Parathyroid adenoma (tissue), 2 donors: ENCODE data around the gene FOXK2.

Experiments used
- H2AFZ ChIP-seq: fragments of 300-600 bp; sonication (generic); one replicate; pipeline ENCODE4 v1.7.0; 2017; ENCODE audit warnings: antibody characterized with exemption, mild to moderate bottlenecking
- H3K27ac ChIP-seq: fragments of 300-600 bp; sonication (generic); one replicate; pipeline ENCODE4 v1.7.0; 2017
- H3K27me3 ChIP-seq: fragments of 300-600 bp; sonication (generic); one replicate; pipeline ENCODE4 v1.7.0; 2017; ENCODE audit warnings: low read length; ENCODE audit not compliant: control insufficient read depth, insufficient read depth
- H3K36me3 ChIP-seq: fragments of 300-600 bp; sonication (generic); one replicate; pipeline ENCODE4 v1.7.0; 2017; ENCODE audit warnings: low read length; ENCODE audit not compliant: control insufficient read depth, insufficient read depth
- H3K4me1 ChIP-seq: fragments of 300-600 bp; sonication (generic); one replicate; pipeline ENCODE4 v1.7.0; 2017; ENCODE audit warnings: control low read depth
- H3K4me2 ChIP-seq: fragments of 300-600 bp; sonication (generic); one replicate; pipeline ENCODE4 v1.7.0; 2017; ENCODE audit warnings: low read length
- H3K4me3 ChIP-seq: fragments of 300-600 bp; sonication (generic); one replicate; pipeline ENCODE4 v1.7.0; 2017; ENCODE audit warnings: low read depth, low read length
- H3K79me2 ChIP-seq: fragments of 300-600 bp; sonication (generic); one replicate; pipeline ENCODE4 v1.7.0; 2017; ENCODE audit warnings: control low read depth
- H3K9ac ChIP-seq: fragments of 300-600 bp; sonication (generic); one replicate; pipeline ENCODE4 v1.7.0; 2017; ENCODE audit warnings: mild to moderate bottlenecking
- H3K9me3 ChIP-seq: fragments of 300-600 bp; sonication (generic); one replicate; pipeline ENCODE4 v1.7.0; 2017; ENCODE audit warnings: low read length; ENCODE audit not compliant: control insufficient read depth
- CTCF ChIP-seq: fragments of 300-600 bp; sonication (generic); IDR thresholded peaks from one replicate; pipeline ENCODE4 v1.7.0; 2017; ENCODE audit warnings: antibody characterized with exemption, mild to moderate bottlenecking
- donor health status: primary hyperparathyroidism.

The FOXK2 gene

GRCh38 chr17:82649501-82650261 is 130.1 kb downstream of the FOXK2 start:
- Histone ChIP-seq H3K4me3 (no peak overlapping the region), H3K4me2 (no peak overlapping the region), H3K27me3 (no peaks in the 10 kb centered on the region), H3K79me2 (peaks cover 16% of the 10 kb centered on the region), H3K9me3 (no peaks in the 10 kb centered on the region), H3K36me3 (no peaks in the 10 kb centered on the region), H3K4me1 (peaks cover 10% of the 10 kb centered on the region), H3K9ac (no peak overlapping the region), H3K27ac (no peak overlapping the region), H2AFZ (no peak overlapping the region)
- TF ChIP-seq CTCF: no peak

GRCh38 chr17:82650723-82651122 is 131.2 kb downstream of the FOXK2 start:
- Histone ChIP-seq H3K4me3 (no peak overlapping the region), H3K4me2 (no peak overlapping the region), H3K27ac (no peak overlapping the region), H2AFZ (no peak overlapping the region), H3K27me3 (no peaks in the 10 kb centered on the region), H3K36me3 (no peaks in the 10 kb centered on the region), H3K4me1 (peaks cover 10% of the 10 kb centered on the region), H3K79me2 (peaks cover 8% of the 10 kb centered on the region), H3K9ac (no peak overlapping the region), H3K9me3 (no peaks in the 10 kb centered on the region)
- no peak for TF ChIP-seq CTCF

- Histone ChIP-seq H3K79me2 (no peaks in the 10 kb centered on the region), H3K9me3 (no peaks in the 10 kb centered on the region), H2AFZ (no peak overlapping the region), H3K4me3 (no peak overlapping the region), H3K27ac (no peak overlapping the region), H3K4me2 (no peak overlapping the region), H3K36me3 (no peaks in the 10 kb centered on the region), H3K9ac (no peak overlapping the region), H3K4me1 (no peaks in the 10 kb centered on the region), H3K27me3 (no peaks in the 10 kb centered on the region)
- TF ChIP-seq CTCF: no peak
Measured at GRCh38 chr17:82653651-82654528, 134.4 kb downstream of the FOXK2 start.
